ENCODE results near the gene EFNA5. TPM values are rescaled to one million over a fixed set of nuclear protein-coding genes. Genes with fewer than 3 reads are reported as not detected.

EFNA5 gene
- total and polyA plus RNA-seq, 10 of the 15 experiments (the other 5 are each of a cell fraction or from before 2014, with no cell fraction given) = 0.19 to 12.6 (median 3.9) TPM

GRCh38 chr5:107385708-107386107 lies 285.0 kb downstream of the EFNA5 start:
- no peaks in the 10 kb centered on the region for H4K20me1 ChIP-seq (ENCODE audit: control insufficient read depth, insufficient read depth)
- H3K4me1 ChIP-seq (ENCODE audit: control insufficient read depth, insufficient read depth, low read length) = peaks cover 22% of the 10 kb centered on the region
- no peaks in the 10 kb centered on the region for H3K36me3 ChIP-seq (ENCODE audit: control insufficient read depth in 2 of 2, insufficient read depth in 2 of 2, low read length in 1 of 2)
- TF ChIP-seq STAT1 (conservative IDR thresholded peaks at IDR 0.05) = no peak
- no peak for TF ChIP-seq SMAD1 (IDR thresholded peaks at IDR 0.05; ENCODE audit: low read depth, partially characterized antibody)
- no peak overlapping the region for H3K4me2 ChIP-seq (ENCODE audit: control insufficient read depth, insufficient read depth)
- WGBS (ENCODE audit: insufficient coverage, insufficient replicate concordance, low lambda C conversion rate, missing lambda C conversion rate) = 50% methylated on average over 2 of the region's 2 CpGs
- H2AFZ ChIP-seq (ENCODE audit: control insufficient read depth, low read depth, low read length) = no peak overlapping the region
- ChIA-PET POLR2A (interaction anchor here (0.5 to 0.6 kb wide), 2 partner anchors 110 to 121 kb away, joined by 4 to 5 read pairs; no protein-coding TSS in a partner anchor), SMC1A (ENCODE audit: uncharacterized antibody, unreplicated experiment) (interaction anchor here (0.7 to 1.1 kb wide), 3 partner anchors 15 to 177 kb away, joined by 3 to 4 read pairs (median 3); no protein-coding TSS in a partner anchor), CTCF (no interaction called here), RAD21 (ENCODE audit: unreplicated experiment) (interaction anchor here (1.3 kb wide), 2 partner anchors 10 to 187 kb away, joined by 3 to 5 read pairs; no protein-coding TSS in a partner anchor)
- no peaks in the 10 kb centered on the region for H3K79me2 ChIP-seq (ENCODE audit: control insufficient read depth, insufficient read depth, low read length)
- H3K9me3 ChIP-seq (replicated peaks; ENCODE audit: control insufficient read depth, insufficient read depth, low read length) = no peaks in the 10 kb centered on the region
- in situ Hi-C loops (cut with MboI) (no loop called here), intact Hi-C loops (cut with micrococcal nuclease; ENCODE audit: unreplicated experiment) (loop anchor here (5.0 to 10.0 kb wide), 2 partner anchors 133 to 429 kb away; no protein-coding TSS in a partner anchor)
- DNase-seq (ENCODE audit: low read depth, low spot score) (no peak), FAIRE-seq (no peak), ATAC-seq (no peak)
- BruUV-seq (replicated peaks) = no TSS peak
- H3K27me3 ChIP-seq (replicated peaks in 1 of 2; ENCODE audit: control insufficient read depth in 2 of 2, insufficient read depth in 2 of 2, low read length in 1 of 2) = no peaks in the 10 kb centered on the region
- H3K9ac ChIP-seq (ENCODE audit: control insufficient read depth, insufficient read depth, low read length) = no peak overlapping the region
- no peak overlapping the region for H3K4me3 ChIP-seq
- H3K27ac ChIP-seq (ENCODE audit: control insufficient read depth, insufficient read depth) = no peak overlapping the region

- no peak overlapping the region for H3K4me3 ChIP-seq
- ChIA-PET POLR2A (interaction anchor here (0.6 kb wide), 1 partner anchor 39 kb away, joined by 4 read pairs; no protein-coding TSS in a partner anchor), RAD21 (ENCODE audit: unreplicated experiment) (no interaction called here)
These were observed 286.5 kb downstream of the EFNA5 start for GRCh38 chr5:107384256-107384655.

More at GRCh38 chr5:107384256-107384655, 286.5 kb downstream of the EFNA5 start:
- ChIA-PET CTCF (interaction anchor here (0.6 kb wide), 1 partner anchor 120 kb away, joined by 4 read pairs; no protein-coding TSS in a partner anchor), SMC1A (ENCODE audit: uncharacterized antibody, unreplicated experiment) (no interaction called here)
- in situ Hi-C loops (cut with MboI) = no loop called here
- Histone ChIP-seq H3K27me3 (replicated peaks in 1 of 2; ENCODE audit: control insufficient read depth in 2 of 2, insufficient read depth in 2 of 2, low read length in 1 of 2) (no peaks in the 10 kb centered on the region), H3K9me3 (replicated peaks; ENCODE audit: control insufficient read depth, insufficient read depth, low read length) (no peaks in the 10 kb centered on the region), H4K20me1 (ENCODE audit: control insufficient read depth, insufficient read depth) (no peaks in the 10 kb centered on the region), H3K4me2 (ENCODE audit: control insufficient read depth, insufficient read depth) (no peak overlapping the region), H3K4me1 (ENCODE audit: control insufficient read depth, insufficient read depth, low read length) (peaks cover 17% of the 10 kb centered on the region), H3K79me2 (ENCODE audit: control insufficient read depth, insufficient read depth, low read length) (no peaks in the 10 kb centered on the region), H3K27ac (ENCODE audit: control insufficient read depth, insufficient read depth) (no peak overlapping the region), H3K36me3 (ENCODE audit: control insufficient read depth in 2 of 2, insufficient read depth in 2 of 2, low read length in 1 of 2) (no peaks in the 10 kb centered on the region), H2AFZ (ENCODE audit: control insufficient read depth, low read depth, low read length) (no peak overlapping the region), H3K9ac (ENCODE audit: control insufficient read depth, insufficient read depth, low read length) (no peak overlapping the region)
- WGBS (ENCODE audit: insufficient coverage, insufficient replicate concordance, low lambda C conversion rate, missing lambda C conversion rate) = 71% methylated on average over 4 of the region's 4 CpGs
- no TSS peak for BruUV-seq (replicated peaks)
- no peak for ATAC-seq
- intact Hi-C loops (cut with micrococcal nuclease; ENCODE audit: unreplicated experiment) = loop anchor here (10.0 kb wide), 1 partner anchor 431 kb away; no protein-coding TSS in a partner anchor
- DNase-seq (ENCODE audit: low read depth, low spot score) = no peak
- no peak for TF ChIP-seq YY1 (IDR thresholded peaks at IDR 0.05; ENCODE audit: low read depth, low read length)
- no peak for TF ChIP-seq ELK1 (IDR thresholded peaks at IDR 0.05; ENCODE audit: low read depth, low read length)
- no peak for TF ChIP-seq POLR2AphosphoS5 (IDR thresholded peaks at IDR 0.05; ENCODE audit: low read length)
- TF ChIP-seq USF2 (IDR thresholded peaks at IDR 0.05; ENCODE audit: borderline replicate concordance, low read depth, low read length) = no peak
- no peak for TF ChIP-seq PRDM15 (CRISPR knock-in tag; IDR thresholded peaks at IDR 0.05)
- FAIRE-seq = no peak
